ENCODE data around the gene COMMD10. TPM values are rescaled to one million over a fixed set of nuclear protein-coding genes. Genes with fewer than 3 reads are reported as not detected.

COMMD10 gene
- total and polyA plus RNA-seq, 2 of the 8 experiments (the other 6 are each of a cell fraction or from before 2014, with no cell fraction given), result 16.5 to 43.4 TPM

DNA sequence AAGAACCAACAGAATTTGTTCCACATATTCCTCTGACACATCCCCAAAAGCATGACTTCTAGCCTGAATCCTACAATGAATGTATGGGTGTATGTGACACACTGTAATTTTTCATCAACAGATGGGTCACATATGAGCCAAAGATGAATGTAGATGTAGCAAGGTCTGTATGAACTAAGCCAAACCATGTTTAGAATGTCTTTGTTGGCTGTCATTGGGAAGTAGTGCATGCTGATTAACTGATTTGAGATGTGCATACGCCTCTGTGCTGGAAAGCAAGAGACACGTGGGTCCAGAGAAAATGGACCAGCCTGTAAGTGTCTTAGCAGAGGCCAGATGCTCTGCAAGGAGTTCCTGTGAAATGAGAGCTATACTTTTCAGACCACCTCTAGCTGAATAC is 222.0 kb downstream of the COMMD10 start:
- Histone ChIP-seq H3K4me3 (ENCODE audit: extremely low read depth in 1 of 4, insufficient read depth in 2 of 4, low read depth in 3 of 4, low read length in 4 of 4) (no peak overlapping the region), H2BK15ac (ENCODE audit: low read length) (no peak overlapping the region), H2AFZ (ENCODE audit: low read length) (no peak overlapping the region), H2BK12ac (ENCODE audit: low read depth, low read length) (no peak overlapping the region), H2BK5ac (ENCODE audit: low read depth, low read length) (no peak overlapping the region), H3K9me3 (ENCODE audit: insufficient read depth in 2 of 2, low read depth in 1 of 2, low read length in 1 of 2) (peaks cover 3 to 7% of the 10 kb centered on the region in 2 experiments; a peak in 3 of 4 replicates), H3K4ac (replicated peaks; ENCODE audit: insufficient read length, low read depth, low read length) (no peak overlapping the region), H2BK120ac (replicated peaks; ENCODE audit: low read depth, low read length) (no peak overlapping the region), H3K18ac (ENCODE audit: extremely low read depth, low read length) (no peak overlapping the region), H3K14ac (ENCODE audit: insufficient read length) (no peak overlapping the region), H3K79me2 (ENCODE audit: control insufficient read depth in 1 of 2, insufficient read depth in 2 of 2, low read length in 2 of 2) (no peaks in the 10 kb centered on the region), H3K27me3 (replicated peaks in 1 of 4; ENCODE audit: control insufficient read depth in 3 of 4, extremely low read depth in 1 of 4, insufficient read depth in 3 of 4, low read length in 3 of 4) (no peaks in the 10 kb centered on the region), H2BK20ac (ENCODE audit: low read length) (no peak overlapping the region), H2AK5ac (ENCODE audit: low read depth, low read length) (no peak overlapping the region), H3K23ac (ENCODE audit: insufficient read length) (no peak overlapping the region), H4K91ac (replicated peaks; ENCODE audit: insufficient read length, low read length) (no peak overlapping the region), H4K5ac (ENCODE audit: insufficient read length, low read depth, low read length) (no peak overlapping the region), H4K8ac (ENCODE audit: extremely low read depth, insufficient read depth, low read length) (no peak overlapping the region), H3K4me1 (replicated peaks in 1 of 4; ENCODE audit: control insufficient read depth in 3 of 4, insufficient read depth in 4 of 4, low read length in 3 of 4) (no peaks in the 10 kb centered on the region), H3K56ac (replicated peaks; ENCODE audit: insufficient read length, low read depth, low read length) (no peak overlapping the region), H3K23me2 (ENCODE audit: low read depth, low read length) (no peaks in the 10 kb centered on the region), H3K9ac (replicated peaks in 1 of 4; ENCODE audit: extremely low read depth in 1 of 4, low read depth in 3 of 4, low read length in 3 of 4) (no peak overlapping the region), H3K27ac (ENCODE audit: low read depth, low read length) (no peak overlapping the region), H3K36me3 (ENCODE audit: control insufficient read depth in 2 of 4, insufficient read depth in 4 of 4, low read length in 3 of 4) (peaks cover 0 to 11% (median 3%) of the 10 kb centered on the region in 4 experiments; a peak in 4 of 8 replicates), H3K79me1 (ENCODE audit: low read depth, low read length) (no peaks in the 10 kb centered on the region), H4K20me1 (replicated peaks in 1 of 2; ENCODE audit: control insufficient read depth in 1 of 2, insufficient read depth in 2 of 2, low read length in 2 of 2) (no peaks in the 10 kb centered on the region), H3K4me2 (ENCODE audit: insufficient read depth in 1 of 2, low read depth in 2 of 2, low read length in 2 of 2) (no peak overlapping the region)
- CTCF ChIA-PET (ENCODE audit: partially characterized antibody), result interaction anchor here (2.5 kb wide), 1 partner anchor 170 kb away, joined by 7 read pairs; no protein-coding TSS in a partner anchor
- no peak for FAIRE-seq
- POLR2A ChIA-PET (ENCODE audit: partially characterized antibody), result no interaction called here
- DNase-seq (ENCODE audit: low read depth in 1 of 2, low spot score in 2 of 2), result no peak
- 85% methylated on average over 2 of the region's 2 CpGs; no CpG with 5 or more reads in 1 of the 2 experiments for WGBS, 2 experiments (ENCODE audit: extremely low coverage in 1 of 2, insufficient coverage in 1 of 2, insufficient read length in 1 of 2, insufficient replicate concordance in 2 of 2, low coverage in 1 of 2, low lambda C conversion rate in 2 of 2, missing lambda C conversion rate in 1 of 2)
- TF ChIP-seq BCL11A (IDR thresholded peaks at IDR 0.05; ENCODE audit: low read depth in 2 of 2, low read length in 2 of 2) (no peak), CBX5 (IDR thresholded peaks at IDR 0.05; ENCODE audit: low read depth, low read length) (no peak), GTF2F1 (IDR thresholded peaks at IDR 0.05; ENCODE audit: borderline replicate concordance, low read depth, low read length) (no peak), RFX5 (IDR thresholded peaks at IDR 0.05; ENCODE audit: borderline replicate concordance, low read depth, low read length) (no peak), EZH2 (IDR thresholded peaks at IDR 0.05; ENCODE audit: low read depth, low read length, severe bottlenecking) (no peak), POU5F1 (IDR thresholded peaks at IDR 0.05; ENCODE audit: low read depth, low read length) (no peak), POLR2AphosphoS5 (IDR thresholded peaks at IDR 0.05; ENCODE audit: low read depth, low read length) (no peak), YY1 (IDR thresholded peaks at IDR 0.05; ENCODE audit: low read depth, low read length) (no peak), FOSL1 (IDR thresholded peaks at IDR 0.05; ENCODE audit: insufficient read depth, low read depth, low read length) (no peak), PHF8 (conservative IDR thresholded peaks at IDR 0.05; ENCODE audit: low read depth, low read length) (no peak), HDAC2 (IDR thresholded peaks at IDR 0.05; ENCODE audit: borderline replicate concordance in 1 of 2, low read depth in 2 of 2, low read length in 2 of 2) (no peak), TCF12 (IDR thresholded peaks at IDR 0.05; ENCODE audit: low read depth, low read length) (no peak), SP4 (IDR thresholded peaks at IDR 0.05; ENCODE audit: low read length) (no peak)
- TF ChIP-seq, protein P1, sequence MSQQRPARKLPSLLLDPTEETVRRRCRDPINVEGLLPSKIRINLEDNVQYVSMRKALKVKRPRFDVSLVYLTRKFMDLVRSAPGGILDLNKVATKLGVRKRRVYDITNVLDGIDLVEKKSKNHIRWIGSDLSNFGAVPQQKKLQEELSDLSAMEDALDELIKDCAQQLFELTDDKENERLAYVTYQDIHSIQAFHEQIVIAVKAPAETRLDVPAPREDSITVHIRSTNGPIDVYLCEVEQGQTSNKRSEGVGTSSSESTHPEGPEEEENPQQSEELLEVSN (IDR thresholded peaks at IDR 0.05), result no peak

Data from H1 (cell line).